DLD1 (cell line): ENCODE data around the gene MYOT.

ENCODE experiments used
- in situ Hi-C: cut with HindIII; loops from 2 replicates; pipeline ENCODE4 v1.10.0; 2017; ENCODE audit warnings: low sequenced_read_pairs

The MYOT gene

DNA sequence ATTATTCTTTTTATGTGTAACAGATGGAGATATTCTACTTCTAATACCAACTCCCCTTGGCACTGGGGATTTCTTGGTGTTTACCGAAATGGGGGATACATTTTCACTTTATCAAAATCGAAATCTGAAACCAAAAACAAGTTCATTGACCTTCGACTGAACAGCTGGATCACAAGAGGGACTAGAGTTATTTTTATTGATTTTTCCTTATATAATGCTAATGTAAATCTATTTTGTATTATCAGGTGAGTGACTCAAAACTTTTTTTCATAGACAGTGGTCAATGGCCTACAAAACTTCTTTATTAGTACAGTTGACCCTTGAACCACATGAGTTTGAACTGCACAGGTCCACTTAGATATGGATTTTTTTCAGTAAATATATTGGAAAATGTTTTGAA is 31.8 kb downstream of the MYOT start:
- in situ Hi-C loops: no loop called here

DNA sequence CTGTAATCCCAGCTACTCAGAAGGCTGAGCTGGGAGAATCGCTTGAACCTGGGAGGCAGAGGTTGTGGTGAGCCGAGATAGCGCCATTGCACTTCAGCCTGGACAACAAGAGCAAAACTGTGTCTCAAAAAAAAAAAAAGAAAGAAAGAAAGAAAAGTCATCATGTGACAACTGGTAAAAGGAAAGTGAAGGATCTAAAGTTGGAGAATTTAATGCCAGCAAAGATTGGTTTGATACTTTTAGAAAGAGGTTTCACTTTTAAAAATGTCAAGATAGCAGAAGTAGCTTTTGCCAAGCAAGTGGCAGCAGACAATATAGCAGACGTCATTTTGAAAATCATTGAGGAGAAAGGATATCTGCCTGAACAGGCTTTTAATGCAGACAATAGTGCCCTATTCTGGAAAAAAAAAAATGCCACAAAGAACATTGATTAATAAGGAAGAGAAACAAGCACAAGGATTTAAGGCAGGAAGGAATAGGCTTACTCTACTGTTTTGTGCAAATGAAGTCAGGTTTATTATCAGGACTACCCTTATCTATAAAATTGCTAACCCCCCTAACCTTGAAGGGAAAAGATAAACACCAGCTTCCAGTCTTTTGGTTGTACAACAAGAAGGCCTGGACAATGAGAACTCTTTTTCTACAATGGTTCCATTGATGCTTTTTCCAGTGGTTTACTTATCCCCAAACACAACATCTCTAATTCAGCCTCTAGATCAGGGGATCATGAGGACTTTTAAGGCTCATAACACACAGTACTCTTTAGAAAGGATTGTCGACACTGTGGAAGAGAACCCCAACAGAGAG is 33.6 kb downstream of the MYOT start:
- in situ Hi-C loops: no loop called here

DNA sequence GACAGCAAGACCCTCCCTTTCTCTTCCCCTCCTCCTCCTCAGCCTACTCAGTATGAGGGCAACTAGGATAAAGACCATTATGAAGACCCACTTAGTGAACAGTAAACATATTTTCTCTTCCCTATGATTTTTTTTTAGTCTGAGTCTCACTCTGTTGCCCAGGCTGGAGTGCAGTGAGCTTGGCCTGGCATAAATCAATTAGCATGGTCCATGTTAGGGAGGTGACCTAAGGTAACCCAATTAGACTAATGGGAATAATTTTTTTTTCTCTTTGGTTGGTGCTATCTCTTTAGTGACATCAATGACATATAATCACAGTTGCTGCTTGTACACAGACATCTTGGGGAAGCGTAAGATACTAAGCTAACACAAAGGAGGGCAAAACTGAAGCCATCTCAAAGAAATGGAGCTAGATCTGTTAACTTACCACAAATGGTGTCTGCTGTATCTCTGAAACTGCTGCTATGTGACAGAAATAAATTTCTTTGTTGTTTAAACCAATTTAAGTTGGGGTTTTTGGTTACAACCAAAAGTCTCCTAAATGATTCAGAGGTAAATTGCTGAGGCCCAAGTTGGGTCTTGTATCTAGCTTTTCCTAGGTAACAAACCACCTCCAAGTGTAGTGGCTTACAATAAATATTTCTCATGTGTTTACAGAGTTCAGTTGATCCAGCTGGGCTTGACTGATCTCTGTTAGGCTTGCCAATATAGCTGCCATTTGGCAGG is 34.9 kb downstream of the MYOT start:
- in situ Hi-C loops: no loop called here

DNA sequence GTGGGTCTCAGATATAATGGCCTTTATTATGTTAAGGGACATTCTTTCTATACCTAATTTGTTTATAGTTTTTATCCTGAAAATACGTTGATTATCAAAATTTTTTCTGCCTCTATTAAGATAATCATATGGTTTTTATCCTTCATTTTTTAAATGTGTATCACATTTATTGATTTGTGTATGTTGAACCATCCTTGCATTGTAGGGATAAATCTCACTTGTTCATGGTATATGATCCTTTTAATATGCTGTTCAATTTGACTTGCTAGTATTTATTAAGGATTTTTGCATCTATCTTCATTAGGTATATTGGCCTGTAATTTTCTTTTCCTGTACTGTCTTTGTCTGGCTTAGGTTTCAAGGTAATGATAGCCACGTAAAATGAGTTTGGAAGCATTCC is 47.1 kb downstream of the MYOT start:
- in situ Hi-C loops: no loop called here

DNA sequence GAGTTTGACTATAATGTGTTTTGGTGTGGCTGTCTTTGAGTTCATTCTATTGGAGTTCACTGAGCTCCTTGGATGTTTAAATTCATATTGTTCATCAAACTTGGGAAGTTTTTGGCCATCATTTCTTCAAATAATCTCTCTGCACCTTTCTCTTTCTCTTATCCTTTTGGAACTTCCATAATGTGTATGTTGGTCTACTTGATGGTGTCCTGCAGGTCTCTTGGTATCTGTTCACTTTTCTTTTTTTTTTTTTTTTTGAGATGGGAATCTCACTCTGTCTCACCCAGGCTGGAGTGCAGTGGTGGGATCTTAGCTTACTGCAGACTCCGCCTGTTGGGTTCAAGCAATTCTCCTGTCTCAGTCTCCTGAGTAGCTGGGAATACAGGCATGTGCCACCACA is 49.3 kb downstream of the MYOT start:
- in situ Hi-C loops: no loop called here

DNA sequence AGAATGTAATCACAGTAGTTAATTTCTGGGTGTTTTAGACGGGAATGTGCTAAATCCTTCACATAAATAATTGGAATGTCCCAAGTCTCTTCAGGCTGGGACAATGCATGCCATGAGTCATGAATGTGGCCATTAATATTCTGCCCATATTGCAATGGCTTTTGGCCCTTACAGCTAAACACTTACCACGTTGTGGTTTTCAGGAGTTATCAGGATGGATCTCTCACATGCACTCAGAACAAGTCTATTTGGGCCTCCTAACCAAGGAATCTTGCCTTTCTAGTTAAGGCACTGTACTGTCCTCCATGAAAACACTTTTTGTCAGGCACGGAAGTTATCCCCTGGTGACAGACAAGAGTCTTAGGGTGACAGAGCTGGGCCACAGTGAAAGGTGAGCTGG is 54.3 kb downstream of the MYOT start:
- in situ Hi-C loops: no loop called here

DNA sequence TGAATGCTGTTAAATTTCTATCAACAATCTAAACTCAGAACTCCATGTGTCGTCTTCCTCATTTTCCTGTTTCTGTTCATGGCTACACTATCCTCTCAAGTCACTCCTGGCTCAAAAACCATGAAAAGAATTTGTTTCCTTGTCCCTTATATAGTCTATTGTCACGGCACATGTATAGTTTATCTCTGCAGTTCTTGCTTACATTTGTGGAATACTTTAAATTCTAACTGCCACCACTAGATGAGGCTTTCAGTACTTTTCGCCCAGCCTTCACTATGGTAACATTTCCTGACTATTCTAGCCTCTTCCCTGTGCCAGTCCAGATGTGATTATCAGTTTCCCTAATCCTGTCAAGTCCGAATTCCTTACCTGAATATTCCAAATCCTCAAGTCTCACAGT is 56.2 kb downstream of the MYOT start:
- in situ Hi-C loops: no loop called here

DNA sequence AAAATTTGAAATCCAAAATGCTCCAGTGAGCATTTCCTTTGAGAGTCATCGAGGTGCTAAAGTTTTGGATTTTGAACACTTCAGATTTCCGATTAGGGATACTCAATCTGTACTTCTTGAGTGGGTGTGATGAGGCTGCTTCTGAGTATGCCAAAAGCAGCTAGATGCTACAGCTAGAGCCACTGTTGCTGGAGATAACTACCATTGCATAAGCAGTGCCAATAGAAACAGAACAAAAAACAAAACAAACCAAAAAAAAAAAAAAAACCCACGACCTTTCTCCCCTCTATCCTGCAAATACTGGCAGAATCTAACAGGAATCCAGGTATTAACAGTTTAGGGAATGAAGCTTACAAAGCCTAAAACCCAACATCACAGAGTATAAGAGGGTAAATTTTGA is 65.1 kb downstream of the MYOT start:
- in situ Hi-C loops: no loop called here

DNA sequence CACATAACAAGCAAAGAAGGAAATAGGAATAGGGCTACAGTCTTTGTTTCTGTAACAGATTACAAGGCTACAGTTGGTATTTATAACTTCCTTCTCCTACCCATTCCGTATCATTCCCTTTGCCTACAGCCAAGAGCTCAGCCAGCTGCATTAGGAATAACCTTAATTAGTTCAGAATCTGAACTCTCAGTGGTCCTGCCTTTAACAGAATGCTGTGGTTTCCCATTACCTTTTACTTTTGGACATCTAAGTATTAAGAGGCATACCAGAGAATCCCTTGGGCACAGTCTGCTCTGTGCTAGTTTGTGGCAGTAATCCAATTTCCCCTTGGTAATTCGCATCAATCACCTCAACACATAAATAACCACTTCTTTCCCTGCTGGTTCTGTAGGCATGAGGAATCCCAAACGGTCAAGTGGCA is 65.8 kb downstream of the MYOT start:
- in situ Hi-C loops: no loop called here

DNA sequence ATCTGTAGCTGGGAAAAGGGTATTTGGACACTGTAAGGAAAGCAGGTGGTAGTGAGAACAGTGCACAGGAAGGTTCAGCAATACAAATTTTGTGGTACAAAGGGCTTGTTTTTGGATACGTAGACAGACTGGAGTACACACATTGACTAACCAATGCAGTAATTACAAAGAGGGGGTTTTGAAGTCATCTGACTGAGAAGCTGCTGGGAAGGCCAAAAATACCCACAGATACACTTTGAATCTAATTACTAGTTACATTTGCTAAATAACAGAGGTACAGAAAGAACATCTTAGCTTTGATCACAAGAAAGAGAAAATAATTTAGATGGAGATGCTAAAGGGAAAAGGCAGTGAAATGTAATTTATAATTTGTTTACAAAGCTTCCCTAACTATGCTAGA is 67.5 kb downstream of the MYOT start:
- in situ Hi-C loops: no loop called here

DNA sequence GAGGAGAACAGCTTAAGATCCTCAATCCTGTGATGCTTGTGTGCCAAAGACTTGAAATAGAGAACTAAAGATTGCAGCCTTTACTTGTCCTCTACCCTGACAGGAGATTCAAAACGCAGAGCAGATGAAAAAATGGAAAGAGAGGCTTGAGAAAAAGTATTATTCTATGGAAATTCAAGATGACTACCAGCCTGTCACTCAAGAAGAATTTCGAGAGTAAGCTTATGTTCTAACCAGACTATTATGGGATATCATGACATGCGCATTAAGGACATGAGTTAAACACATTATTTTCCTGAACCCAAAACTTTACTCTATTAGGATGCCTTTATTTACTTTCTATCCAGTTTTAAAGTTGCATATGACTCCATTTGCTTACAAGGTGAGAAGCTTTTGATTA is 68.0 kb downstream of the MYOT start:
- in situ Hi-C loops: no loop called here
